ENCODE results near the gene DCTN3. TPM values are rescaled to one million over a fixed set of nuclear protein-coding genes. Genes with fewer than 3 reads are reported as not detected.

The DCTN3 gene
- total RNA-seq = 67.2 and 74.1 TPM in 2 replicates

GRCh38 chr9:34620061-34620994 lies at the start of gene DCTN3:
Gene DCTN3, minus strand, starts transcription at chr9:34620495. Its CDS starts 31 bp downstream, at chr9:34620464.

GRCh38 chr9:34662526-34663302 lies 42.4 kb upstream of the DCTN3 start, which contains the start of gene CCL27:
Gene CCL27, minus strand, starts transcription at chr9:34662657. Its CDS starts 24 bp downstream, at chr9:34662633.

GRCh38 chr9:34651876-34652601 lies 31.7 kb upstream of the DCTN3 start, which contains the start of gene IL11RA:
Gene IL11RA, plus strand, starts transcription at chr9:34652185. Its CDS starts 3,033 bp downstream, at chr9:34655218.

GRCh38 chr9:34646211-34647083 lies 26.2 kb upstream of the DCTN3 start, which contains the start of gene GALT:
Gene GALT, plus strand, starts transcription at chr9:34646675. Its CDS starts 30 bp downstream, at chr9:34646705.

GRCh38 chr9:34637356-34638137 lies 17.3 kb upstream of the DCTN3 start, which contains the start of gene SIGMAR1:
Gene SIGMAR1, minus strand, starts transcription at chr9:34637787. Its CDS starts 90 bp downstream, at chr9:34637697.

GRCh38 chr9:34628656-34629490 lies 8.6 kb upstream of the DCTN3 start, which contains the start of gene ARID3C:
Gene ARID3C, minus strand, starts transcription at chr9:34629066. Its CDS starts 1,052 bp downstream, at chr9:34628014.

GRCh38 chr9:34611811-34612787 lies 8.2 kb downstream of the DCTN3 start, which contains the start of gene RPP25L:
Gene RPP25L, minus strand, starts transcription at chr9:34612097. Its CDS starts 801 bp downstream, at chr9:34611296.

GRCh38 chr9:34589636-34590380 lies 30.5 kb downstream of the DCTN3 start, which contains the start of gene CNTFR:
Gene CNTFR, minus strand, starts transcription at chr9:34589724. Its CDS starts 20,743 bp downstream, at chr9:34568981.

Other genes starting within 250 kb of the DCTN3 start
- gene MYORG, start 243.6 kb downstream of the DCTN3 start, total RNA-seq = 3.9 and 6.5 TPM in 2 replicates
- 8.6 and 15.9 TPM in 2 replicates for gene FAM219A, start 161.9 kb downstream of the DCTN3 start, total RNA-seq
- gene DNAI1, start 161.7 kb downstream of the DCTN3 start, total RNA-seq = not detected in 2 replicates
- 0.06 and 0.16 TPM in 2 replicates for gene ENHO, start 97.5 kb downstream of the DCTN3 start, total RNA-seq
- not detected in 2 replicates for gene CNTFR, start 30.8 kb downstream of the DCTN3 start, total RNA-seq
- 14.4 and 20.2 TPM in 2 replicates for gene RPP25L, start 8.4 kb downstream of the DCTN3 start, total RNA-seq
- gene ARID3C, start 8.6 kb upstream of the DCTN3 start, total RNA-seq = 0.16 TPM in 1 of 2 replicates, not detected in the other
- gene SIGMAR1, start 17.3 kb upstream of the DCTN3 start, total RNA-seq = 24.8 and 48.1 TPM in 2 replicates
- gene GALT, start 26.2 kb upstream of the DCTN3 start, total RNA-seq = 20.7 and 33.9 TPM in 2 replicates
- 6.6 and 9.6 TPM in 2 replicates for gene IL11RA, start 31.7 kb upstream of the DCTN3 start, total RNA-seq
- gene CCL27, start 42.2 kb upstream of the DCTN3 start, total RNA-seq = 0.16 TPM in 1 of 2 replicates, not detected in the other
- not detected in 2 replicates for gene CCL19, start 70.8 kb upstream of the DCTN3 start, total RNA-seq
- gene CCL21, start 89.6 kb upstream of the DCTN3 start, total RNA-seq = 0.76 TPM in 1 of 2 replicates, not detected in the other

Measured in bladder microvascular endothelial cell (primary cell).